SH-SY5Y (cell line): Measurements from ENCODE around the gene PPAT.

Experiments used
- GATA2 ChIP-seq: IDR thresholded peaks from 2 replicates; pipeline ENCODE4 v1.6.1; 2011; ENCODE audit warnings: mild to moderate bottlenecking, low read depth, low read length
- GATA3 ChIP-seq: IDR thresholded peaks from 2 replicates; pipeline ENCODE4 v1.6.1; 2011; ENCODE audit warnings: low read depth, mild to moderate bottlenecking, low read length, moderate library complexity

DNA sequence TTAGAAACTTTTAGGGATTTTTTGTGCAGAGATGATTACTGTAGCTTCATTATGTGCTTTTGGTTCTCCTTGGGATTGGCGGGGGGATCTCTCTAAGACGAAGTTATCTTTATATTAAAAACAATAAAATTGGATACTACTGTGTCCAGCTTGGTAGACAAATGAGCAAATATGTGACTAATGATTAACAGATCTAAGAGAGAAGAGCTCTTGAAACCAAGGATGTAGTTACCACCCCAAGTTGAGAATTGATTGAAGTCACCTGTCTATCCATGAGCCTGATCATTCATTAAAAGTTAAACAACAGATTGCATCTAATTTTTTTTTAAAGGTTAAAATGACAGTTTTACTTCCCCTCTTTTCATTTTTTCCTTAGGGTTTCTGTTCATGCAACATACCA, 9.3 kb upstream of the PPAT start:
- TF ChIP-seq GATA2 = no peak
- no peak for TF ChIP-seq GATA3
